Activated T-helper 17 cell treated with anti-CD3 and anti-CD28 coated beads, Interleukin-2, amount 50 U/mL, for 72 hours (primary cell): ENCODE data around the gene CD200. TPM values are rescaled to one million over a fixed set of nuclear protein-coding genes. Genes with fewer than 3 reads are reported as not detected.
"Not testable (repeated sequence)": the region's sequence is repeated elsewhere in the genome, so short reads cannot be mapped to it uniquely, and the experiment has no call there.

Source experiments
- ATAC-seq: fragments of 150-1000 bp; cut with Tn5 transposase; replicated peaks from 2 replicates; pipeline ENCODE4 v1.10.0; 2021; ENCODE audit warnings: mild to moderate bottlenecking, moderate library complexity
- H3K27ac Mint-ChIP-seq: one replicate; pipeline ENCODE4 v1.8.0; 2022; ENCODE audit warnings: mixed read lengths
- H3K27me3 Mint-ChIP-seq: one replicate; pipeline ENCODE4 v1.8.0; 2022; ENCODE audit warnings: mixed read lengths
- H3K36me3 Mint-ChIP-seq: one replicate; pipeline ENCODE4 v1.8.0; 2022; ENCODE audit warnings: low read depth, mild to moderate bottlenecking, mixed read lengths
- H3K4me1 Mint-ChIP-seq: one replicate; pipeline ENCODE4 v1.8.0; 2022; ENCODE audit warnings: mixed read lengths
- H3K4me3 Mint-ChIP-seq: one replicate; pipeline ENCODE4 v1.8.0; 2022; ENCODE audit warnings: mild to moderate bottlenecking, mixed read lengths
- H3K9me3 Mint-ChIP-seq: one replicate; pipeline ENCODE4 v1.8.0; 2022; ENCODE audit warnings: mixed read lengths
- total RNA-seq, 2 donors: library from RNA; stranded (reverse); gene quantifications; one replicate each; pipeline ENCODE4 v1.2.3, GENCODE V29; 2022

Gene CD200
- total RNA-seq, 2 donors from 2014 or later: 5.1 to 26.8 TPM

- Mint-ChIP-seq H3K27me3 (peaks cover 4% of the 10 kb centered on the region), H3K9me3 (no peaks in the 10 kb centered on the region), H3K4me3 (no peak overlapping the region), H3K4me1 (no peaks in the 10 kb centered on the region), H3K27ac (no peak overlapping the region), H3K36me3 (no peaks in the 10 kb centered on the region)
- ATAC-seq: no peak
These were observed 62.9 kb downstream of the CD200 start for GRCh38 chr3:112395896-112396290.

DNA sequence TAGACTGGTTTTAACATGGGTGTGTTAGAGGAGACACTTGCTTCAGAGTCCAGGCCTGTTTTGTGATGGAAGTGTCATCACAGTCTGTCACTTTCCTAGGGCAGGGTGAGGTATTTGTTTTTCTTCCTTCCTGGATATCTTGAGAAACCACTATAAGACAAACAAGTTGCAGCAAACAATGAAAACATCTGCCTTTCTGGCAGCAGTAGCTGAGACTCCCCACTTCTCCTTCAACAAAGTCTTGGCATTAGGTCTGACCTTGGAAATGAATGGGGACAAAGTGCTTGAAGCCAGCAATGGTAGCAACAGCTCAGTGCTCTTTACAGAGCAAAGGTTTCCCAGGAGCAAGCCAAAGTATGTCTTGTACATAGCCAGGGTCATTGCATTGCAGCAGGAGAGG lies 64.6 kb downstream of the CD200 start:
- Mint-ChIP-seq H3K27ac (no peak overlapping the region), H3K36me3 (no peaks in the 10 kb centered on the region), H3K27me3 (peaks cover 4% of the 10 kb centered on the region), H3K4me1 (no peaks in the 10 kb centered on the region), H3K9me3 (no peaks in the 10 kb centered on the region), H3K4me3 (no peak overlapping the region)
- ATAC-seq: no peak

DNA sequence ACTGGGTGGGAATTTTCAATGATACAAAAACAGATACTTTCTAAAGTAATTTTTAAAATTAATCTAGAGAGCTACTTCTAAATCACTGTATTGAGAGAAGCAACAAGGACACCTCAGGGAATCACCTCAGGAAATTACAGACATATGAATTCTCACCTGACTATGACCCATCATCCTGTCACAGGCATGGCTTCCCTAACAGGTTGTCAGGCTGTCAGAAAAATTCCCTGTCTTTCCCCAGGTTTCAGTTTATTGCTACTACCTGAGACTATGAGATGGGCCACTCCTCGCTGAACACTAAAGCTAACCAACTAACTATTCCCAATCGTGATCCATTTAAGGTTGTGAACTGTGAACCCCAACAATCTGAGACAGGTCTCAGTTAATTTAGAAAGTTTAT lies 66.1 kb downstream of the CD200 start:
- H3K27me3 Mint-ChIP-seq: peaks cover 4% of the 10 kb centered on the region
- ATAC-seq: no peak
- H3K4me3 Mint-ChIP-seq: no peak overlapping the region
- H3K9me3 Mint-ChIP-seq: no peaks in the 10 kb centered on the region
- H3K36me3 Mint-ChIP-seq: no peaks in the 10 kb centered on the region
- H3K27ac Mint-ChIP-seq: no peak overlapping the region
- H3K4me1 Mint-ChIP-seq: no peaks in the 10 kb centered on the region

DNA sequence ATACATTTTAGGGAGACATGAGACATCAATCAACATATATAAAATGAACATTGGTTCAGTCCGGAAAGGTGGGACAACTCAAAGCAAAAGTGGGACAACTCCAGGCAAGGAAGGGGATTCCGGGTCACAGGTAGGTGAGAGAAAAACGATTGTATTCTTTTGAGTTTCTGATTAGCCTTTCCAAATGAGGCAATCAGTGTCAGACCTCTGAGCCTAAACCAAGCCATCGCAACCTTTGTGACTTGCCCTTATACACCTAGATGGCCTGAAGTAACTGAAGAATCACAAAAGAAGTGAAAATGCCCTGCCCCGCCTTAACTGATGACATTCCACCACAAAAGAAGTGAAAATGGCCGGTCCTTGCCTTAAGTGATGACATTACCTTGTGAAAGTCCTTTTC lies 66.6 kb downstream of the CD200 start:
- not testable (repeated sequence) for H3K27ac Mint-ChIP-seq, H3K4me1 Mint-ChIP-seq, H3K27me3 Mint-ChIP-seq, H3K9me3 Mint-ChIP-seq, ATAC-seq, H3K4me3 Mint-ChIP-seq, H3K36me3 Mint-ChIP-seq

GRCh38 chr3:112400317-112400716 lies 67.4 kb downstream of the CD200 start:
- H3K27ac Mint-ChIP-seq, H3K4me3 Mint-ChIP-seq, ATAC-seq, H3K9me3 Mint-ChIP-seq, H3K36me3 Mint-ChIP-seq, H3K4me1 Mint-ChIP-seq, H3K27me3 Mint-ChIP-seq: not testable (repeated sequence)

GRCh38 chr3:112401617-112402016 lies 68.7 kb downstream of the CD200 start:
- Mint-ChIP-seq H3K27ac (no peak overlapping the region), H3K36me3 (no peaks in the 10 kb centered on the region), H3K4me3 (no peak overlapping the region), H3K4me1 (peaks cover 4% of the 10 kb centered on the region), H3K9me3 (no peaks in the 10 kb centered on the region), H3K27me3 (no peaks in the 10 kb centered on the region)
- no peak for ATAC-seq

DNA sequence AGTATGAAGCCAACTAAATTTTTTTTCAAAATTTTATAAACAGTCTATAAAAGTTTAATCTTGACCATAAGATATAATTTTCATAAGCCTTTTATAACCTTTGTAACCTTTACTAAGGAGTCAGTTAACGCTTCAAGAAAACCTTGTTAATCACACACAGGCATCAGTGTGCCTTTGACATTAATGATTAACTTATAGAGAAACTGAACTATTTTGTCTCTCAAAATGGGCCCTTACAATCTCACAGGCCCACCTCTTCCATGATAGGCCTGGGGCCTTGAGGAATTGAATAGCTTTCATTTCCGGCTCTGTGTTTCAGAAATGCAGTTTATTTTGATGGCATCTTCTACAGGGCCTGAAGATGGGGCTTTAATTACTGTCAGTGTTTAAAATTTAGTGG lies 70.1 kb downstream of the CD200 start:
- no peaks in the 10 kb centered on the region for H3K36me3 Mint-ChIP-seq
- H3K9me3 Mint-ChIP-seq: no peaks in the 10 kb centered on the region
- H3K27me3 Mint-ChIP-seq: no peaks in the 10 kb centered on the region
- peaks cover 13% of the 10 kb centered on the region for H3K4me1 Mint-ChIP-seq
- ATAC-seq: no peak
- no peak overlapping the region for H3K4me3 Mint-ChIP-seq
- no peak overlapping the region for H3K27ac Mint-ChIP-seq

GRCh38 chr3:112404924-112405549 lies 72.1 kb downstream of the CD200 start:
- not testable (repeated sequence) for H3K4me3 Mint-ChIP-seq, H3K9me3 Mint-ChIP-seq, H3K36me3 Mint-ChIP-seq, ATAC-seq, H3K27me3 Mint-ChIP-seq
- H3K27ac Mint-ChIP-seq: peak overlapping the region; percentile 37
- H3K4me1 Mint-ChIP-seq: peaks cover 18% of the 10 kb centered on the region

GRCh38 chr3:112405845-112406244 lies 72.9 kb downstream of the CD200 start:
- Mint-ChIP-seq H3K9me3 (no peaks in the 10 kb centered on the region), H3K4me1 (peaks cover 18% of the 10 kb centered on the region), H3K4me3 (no peak overlapping the region), H3K27me3 (peaks cover 5% of the 10 kb centered on the region), H3K27ac (peak overlapping the region; percentile 37), H3K36me3 (no peaks in the 10 kb centered on the region)
- ATAC-seq: peak; percentile 91

GRCh38 chr3:112407214-112407887 lies 74.4 kb downstream of the CD200 start:
- ATAC-seq: peak; percentile 47
- Mint-ChIP-seq H3K9me3 (no peaks in the 10 kb centered on the region), H3K27ac (peak overlapping the region; percentile 52), H3K27me3 (peaks cover 5% of the 10 kb centered on the region), H3K4me1 (peaks cover 19% of the 10 kb centered on the region), H3K4me3 (no peak overlapping the region), H3K36me3 (no peaks in the 10 kb centered on the region)

DNA sequence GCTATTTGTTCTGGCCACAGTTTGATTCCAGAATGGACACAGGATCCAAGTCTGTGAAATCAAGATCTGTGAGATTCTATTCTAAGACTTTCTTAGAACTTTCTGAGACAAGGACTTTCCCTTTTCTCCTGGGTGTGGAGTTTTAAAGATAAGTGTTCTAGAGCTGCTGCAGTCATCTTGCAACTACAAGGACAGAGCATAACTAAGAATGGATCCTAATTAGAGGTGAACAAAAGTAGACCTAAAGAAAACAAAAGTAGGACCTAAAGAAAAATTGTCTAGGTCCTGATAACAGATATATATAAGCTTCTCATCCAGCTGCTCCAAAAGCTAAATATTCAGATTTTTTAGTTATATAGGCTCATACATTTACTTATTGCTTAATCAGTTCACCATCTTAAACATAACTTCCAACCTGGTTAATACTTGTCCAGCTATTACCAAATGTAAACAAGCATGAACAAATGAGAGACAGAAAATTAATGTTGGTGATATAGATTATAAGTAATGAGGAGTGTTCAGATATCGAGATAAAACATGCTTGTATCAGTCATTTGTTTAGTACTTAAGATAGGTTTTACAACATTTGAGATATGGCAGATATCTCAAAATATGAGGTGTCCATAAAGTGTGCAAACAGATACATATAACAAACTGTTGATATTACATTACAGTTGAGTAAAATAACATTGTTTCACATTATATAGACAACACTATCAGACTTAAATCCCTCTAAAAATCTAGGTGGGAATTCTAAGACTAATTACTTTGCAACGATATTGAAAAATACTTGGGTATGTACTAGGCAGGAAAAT lies 75.1 kb downstream of the CD200 start:
- peak overlapping the region; percentile 52 for H3K27ac Mint-ChIP-seq
- H3K27me3 Mint-ChIP-seq: peaks cover 5% of the 10 kb centered on the region
- ATAC-seq: peak; percentile 19
- peaks cover 22% of the 10 kb centered on the region for H3K4me1 Mint-ChIP-seq
- no peaks in the 10 kb centered on the region for H3K36me3 Mint-ChIP-seq
- no peaks in the 10 kb centered on the region for H3K9me3 Mint-ChIP-seq
- H3K4me3 Mint-ChIP-seq: no peak overlapping the region

- no peak overlapping the region for H3K4me3 Mint-ChIP-seq
- no peaks in the 10 kb centered on the region for H3K9me3 Mint-ChIP-seq
- no peak overlapping the region for H3K27ac Mint-ChIP-seq
- no peaks in the 10 kb centered on the region for H3K36me3 Mint-ChIP-seq
- H3K4me1 Mint-ChIP-seq: peaks cover 22% of the 10 kb centered on the region
- H3K27me3 Mint-ChIP-seq: peaks cover 5% of the 10 kb centered on the region
- no peak for ATAC-seq
These were observed 76.1 kb downstream of the CD200 start for GRCh38 chr3:112409041-112409440.

DNA sequence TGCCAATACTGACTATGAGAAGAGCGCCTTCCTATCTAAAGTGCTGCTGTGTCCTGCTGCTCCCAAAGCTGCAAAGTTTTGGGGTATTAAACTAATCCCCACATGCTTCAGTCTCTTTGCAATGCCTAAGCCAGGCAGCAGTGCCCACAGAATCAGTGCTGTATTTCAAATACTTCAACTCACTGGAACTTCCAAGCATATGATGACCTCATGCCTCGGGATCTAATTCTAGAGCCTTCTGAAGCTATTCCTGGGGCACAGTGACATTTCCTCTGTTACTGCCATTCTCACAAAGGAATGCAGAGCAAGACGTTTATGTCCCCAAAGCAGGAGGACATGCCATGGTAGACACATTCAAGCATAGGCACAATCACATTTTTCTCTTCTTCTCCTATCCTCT lies 78.5 kb downstream of the CD200 start:
- no peak overlapping the region for H3K4me3 Mint-ChIP-seq
- no peaks in the 10 kb centered on the region for H3K9me3 Mint-ChIP-seq
- peaks cover 19% of the 10 kb centered on the region for H3K4me1 Mint-ChIP-seq
- ATAC-seq: no peak
- H3K36me3 Mint-ChIP-seq: no peaks in the 10 kb centered on the region
- peaks cover 5% of the 10 kb centered on the region for H3K27me3 Mint-ChIP-seq
- no peak overlapping the region for H3K27ac Mint-ChIP-seq
